ENCODE results near the gene USP48. TPM values are rescaled to one million over a fixed set of nuclear protein-coding genes. Genes with fewer than 3 reads are reported as not detected.

Gene USP48
- total RNA-seq, 1 experiment from 2014 or later = 84.8 TPM

DNA sequence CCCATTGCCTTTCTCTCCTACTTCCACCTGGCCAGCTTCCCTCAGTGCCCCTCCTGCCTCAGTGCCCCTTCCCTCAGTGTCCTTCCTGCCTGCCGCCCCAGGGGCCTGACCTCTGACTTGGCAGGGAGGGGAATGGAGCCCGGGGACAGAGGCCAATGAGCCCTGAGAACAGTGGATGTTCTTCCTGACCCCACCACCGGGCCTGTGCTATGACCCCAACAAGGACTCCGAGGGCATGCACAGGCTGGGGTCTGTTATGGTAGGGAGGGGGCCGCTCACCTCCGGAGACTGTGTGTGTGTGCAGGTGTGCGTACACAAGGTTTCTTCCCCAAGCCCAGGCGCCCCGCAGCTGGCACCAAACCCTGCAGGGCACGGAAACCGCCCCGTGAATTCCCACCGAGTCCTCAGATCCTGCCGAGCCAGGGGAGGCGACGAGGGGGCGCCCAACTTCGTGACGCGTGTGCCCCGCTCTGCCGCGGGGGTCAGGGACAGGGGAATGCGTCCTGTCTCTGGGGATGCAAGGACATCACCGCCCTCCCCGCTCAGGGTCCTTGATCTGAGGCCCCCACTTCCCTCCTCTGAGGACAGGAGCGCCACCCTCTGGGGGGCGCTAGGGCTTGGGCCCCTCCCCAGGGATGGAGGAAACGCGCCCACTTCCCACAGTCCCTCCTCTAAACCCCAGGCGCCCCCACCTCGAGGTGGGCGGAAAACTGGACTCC is 114.6 kb downstream of the USP48 start:
- no peak for DNase-seq
- Histone ChIP-seq H3K18ac (ENCODE audit: insufficient read length, low read depth, low read length) (no peak overlapping the region), H2BK12ac (ENCODE audit: insufficient read length, low read depth, low read length) (no peak overlapping the region), H2BK15ac (ENCODE audit: low read depth, low read length) (no peak overlapping the region), H3K9ac (ENCODE audit: extremely low read depth, insufficient read length, low read length) (no peak overlapping the region), H3K4ac (ENCODE audit: low read depth, low read length) (no peak overlapping the region), H4K5ac (ENCODE audit: insufficient read length, low read depth, low read length) (no peak overlapping the region), H3K79me1 (ENCODE audit: insufficient read depth, low read depth, low read length, poor library complexity, severe bottlenecking) (no peaks in the 10 kb centered on the region), H3K27ac (ENCODE audit: insufficient read length, low read depth, low read length) (no peak overlapping the region), H3K4me1 (ENCODE audit: insufficient read depth, low read length) (no peaks in the 10 kb centered on the region; the same call in 1 of the 2 replicates), H2BK120ac (ENCODE audit: low read depth, low read length, poor library complexity, severe bottlenecking) (no peak overlapping the region), H3T11ph (ENCODE audit: low read length) (no peak overlapping the region), H2AK5ac (ENCODE audit: insufficient read length, low read length) (no peak overlapping the region), H2AFZ (ENCODE audit: low read length) (no peak overlapping the region), H3K23me2 (ENCODE audit: insufficient read length, low read depth, low read length, poor library complexity, severe bottlenecking) (peaks cover 14% of the 10 kb centered on the region), H2BK20ac (ENCODE audit: low read depth, low read length, poor library complexity, severe bottlenecking) (no peak overlapping the region), H3K9me3 (ENCODE audit: control insufficient read depth, low read depth, low read length) (no peaks in the 10 kb centered on the region), H3K23ac (ENCODE audit: insufficient read length, low read depth, low read length) (no peak overlapping the region), H3K79me2 (ENCODE audit: insufficient read depth, low read length) (no peaks in the 10 kb centered on the region), H3K56ac (ENCODE audit: insufficient read length, low read depth, low read length) (no peak overlapping the region), H3K4me2 (ENCODE audit: insufficient read depth, insufficient read length, low read length) (peak overlapping the region; percentile 81), H3K14ac (ENCODE audit: insufficient read depth, low read length) (no peak overlapping the region), H2BK5ac (ENCODE audit: insufficient read length, low read length) (no peak overlapping the region), H4K8ac (replicated peaks; ENCODE audit: insufficient read length, low read depth, low read length) (no peak overlapping the region), H4K20me1 (ENCODE audit: control insufficient read depth, insufficient read depth, insufficient read length) (no peaks in the 10 kb centered on the region), H4K91ac (ENCODE audit: insufficient read length, low read depth, low read length) (no peak overlapping the region), H3K27me3 (ENCODE audit: insufficient read depth, low read length) (no peaks in the 10 kb centered on the region; the same call in 1 of the 2 replicates)
- no peaks in the 10 kb centered on the region; a peak in 1 of 7 replicates for H3K36me3 Mint-ChIP-seq (ENCODE audit: insufficient read depth in 1 of 3, low read depth in 3 of 3)
- no peak overlapping the region for H3K27ac Mint-ChIP-seq
- peaks cover 37 to 51% of the 10 kb centered on the region in 2 experiments for H3K4me1 Mint-ChIP-seq
- H3K9me3 Mint-ChIP-seq = no peaks in the 10 kb centered on the region
- TF ChIP-seq CTCF (conservative IDR thresholded peaks at IDR 0.05) = no peak; the same call in 2 of the 3 replicates
- no CpG with 5 or more reads among the region's 33 CpGs for WGBS (ENCODE audit: extremely low coverage, insufficient read length, low lambda C conversion rate)
- H3K4me3 Mint-ChIP-seq = peak overlapping the region; percentile 65 to 73
- peaks cover 28% of the 10 kb centered on the region for H3K27me3 Mint-ChIP-seq (ENCODE audit: low read depth)
